Measurements from ENCODE around the gene PTGIS.
A peak's percentile ranks its signal among the peaks of the same experiment; 100 is the strongest.

The PTGIS gene

GRCh38 chr20:49496553-49497397 is 71.2 kb downstream of the PTGIS start:
- no peak for DNase-seq (ENCODE audit: low read depth)

GRCh38 chr20:49496043-49496442 is 71.9 kb downstream of the PTGIS start:
- no peak for DNase-seq (ENCODE audit: low read depth)

GRCh38 chr20:49490689-49491088 is 77.2 kb downstream of the PTGIS start:
- no peak for DNase-seq (ENCODE audit: low read depth)

- no peak for DNase-seq (ENCODE audit: low read depth)
These were observed 78.2 kb downstream of the PTGIS start for GRCh38 chr20:49489688-49490087.

- DNase-seq (ENCODE audit: low read depth), result no peak
These were observed 81.9 kb downstream of the PTGIS start for GRCh38 chr20:49486064-49486463.

- DNase-seq (ENCODE audit: low read depth), result no peak
These were observed 82.4 kb downstream of the PTGIS start for GRCh38 chr20:49485563-49485962.

- DNase-seq (ENCODE audit: low read depth), result peak; percentile 18
These were observed 83.5 kb downstream of the PTGIS start for GRCh38 chr20:49484180-49485140.

- no peak for DNase-seq (ENCODE audit: low read depth)
These were observed 84.2 kb downstream of the PTGIS start for GRCh38 chr20:49483696-49484123.

GRCh38 chr20:49483018-49483695 is 84.8 kb downstream of the PTGIS start:
- no peak for DNase-seq (ENCODE audit: low read depth)

- DNase-seq (ENCODE audit: low read depth), result peak; percentile 8
These were observed 85.3 kb downstream of the PTGIS start, which contains the start of gene KCNB1 for GRCh38 chr20:49482621-49483017. KCNB1 (minus strand) TSS chr20:49482668; CDS start chr20:49482480, 188 bp downstream.

- DNase-seq (ENCODE audit: low read depth), result no peak
These were observed 85.8 kb downstream of the PTGIS start for GRCh38 chr20:49482173-49482572.

GRCh38 chr20:49481116-49481515 is 86.8 kb downstream of the PTGIS start:
- DNase-seq (ENCODE audit: low read depth), result no peak

GRCh38 chr20:49480236-49480635 is 87.7 kb downstream of the PTGIS start:
- DNase-seq (ENCODE audit: low read depth), result no peak

- DNase-seq (ENCODE audit: low read depth), result no peak
These were observed 88.2 kb downstream of the PTGIS start for GRCh38 chr20:49479785-49480184.

- no peak for DNase-seq (ENCODE audit: low read depth)
These were observed 88.9 kb downstream of the PTGIS start for GRCh38 chr20:49478754-49479689.

GRCh38 chr20:49478266-49478665 is 89.7 kb downstream of the PTGIS start:
- DNase-seq (ENCODE audit: low read depth), result no peak

- DNase-seq (ENCODE audit: low read depth), result no peak
These were observed 90.7 kb downstream of the PTGIS start for GRCh38 chr20:49477200-49477599.

GRCh38 chr20:49476016-49476355 is 92.0 kb downstream of the PTGIS start:
- no peak for DNase-seq (ENCODE audit: low read depth)

GRCh38 chr20:49475292-49476015 is 92.5 kb downstream of the PTGIS start:
- DNase-seq (ENCODE audit: low read depth), result no peak

- DNase-seq (ENCODE audit: low read depth), result no peak
These were observed 96.5 kb downstream of the PTGIS start for GRCh38 chr20:49471397-49471796.

Measured in activated T-helper 1 cell treated with Interleukin-2 at 50 U/mL for 16 hours (primary cell).